ENCODE measurements around the gene ANP32B. TPM values are rescaled to one million over a fixed set of nuclear protein-coding genes. Genes with fewer than 3 reads are reported as not detected.

Gene ANP32B
- total RNA-seq, 2 experiments from 2014 or later: 295 to 296 TPM

DNA sequence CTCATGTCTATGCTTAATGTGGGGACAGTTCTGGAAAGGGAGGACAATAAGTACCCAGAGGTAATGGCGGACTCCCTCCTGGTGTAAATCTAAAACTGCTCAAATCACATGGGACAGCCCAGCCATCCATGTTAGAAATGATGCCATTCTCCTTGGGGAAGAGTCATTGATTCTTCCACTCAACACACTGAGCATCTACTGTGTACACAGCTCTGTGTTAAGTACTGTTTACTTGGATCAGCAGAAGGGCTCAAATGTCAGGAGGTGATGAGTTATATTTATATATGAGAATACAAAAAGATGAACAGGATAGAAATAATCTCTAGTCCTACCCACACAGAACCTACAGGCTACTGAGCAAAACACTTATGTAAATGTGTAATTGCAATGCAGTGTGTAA lies 41.6 kb downstream of the ANP32B start:
- peak overlapping the region; percentile 31 for H3K27ac Mint-ChIP-seq

DNA sequence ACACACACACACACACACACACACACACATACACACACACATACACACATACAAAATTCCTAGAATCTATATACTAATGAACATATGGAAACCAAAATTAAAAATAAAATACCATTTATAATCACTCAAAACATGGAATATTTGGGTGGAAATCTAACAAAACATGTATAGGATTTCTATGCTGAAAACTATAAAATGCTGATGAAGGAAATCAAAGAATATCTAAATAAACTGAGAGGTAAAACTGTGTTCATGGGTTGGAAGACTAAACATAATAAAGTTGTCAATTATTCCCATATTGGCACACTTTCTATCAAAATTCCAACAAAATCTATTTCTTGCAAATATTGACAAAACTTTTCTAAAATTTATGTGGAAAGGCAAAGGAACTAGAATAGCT lies 48.0 kb downstream of the ANP32B start:
- ATAC-seq (ENCODE audit: low read depth): no peak
- Mint-ChIP-seq H3K4me3 (no peak overlapping the region), H3K27ac (no peak overlapping the region), H3K36me3 (peaks cover 4% of the 10 kb centered on the region), H3K4me1 (peaks cover 8% of the 10 kb centered on the region), H3K27me3 (peaks cover 1% of the 10 kb centered on the region), H3K9me3 (no peaks in the 10 kb centered on the region)
- DNase-seq: no peak
- POLR2A ChIA-PET: no interaction called here

More for the DNA sequence above, 41.6 kb downstream of the ANP32B start:
- Mint-ChIP-seq H3K4me1 (peaks cover 2% of the 10 kb centered on the region), H3K9me3 (no peaks in the 10 kb centered on the region), H3K27me3 (no peaks in the 10 kb centered on the region), H3K36me3 (peaks cover 6% of the 10 kb centered on the region), H3K4me3 (no peak overlapping the region)
- ATAC-seq (ENCODE audit: low read depth): no peak
- POLR2A ChIA-PET: no interaction called here
- DNase-seq: no peak

DNA sequence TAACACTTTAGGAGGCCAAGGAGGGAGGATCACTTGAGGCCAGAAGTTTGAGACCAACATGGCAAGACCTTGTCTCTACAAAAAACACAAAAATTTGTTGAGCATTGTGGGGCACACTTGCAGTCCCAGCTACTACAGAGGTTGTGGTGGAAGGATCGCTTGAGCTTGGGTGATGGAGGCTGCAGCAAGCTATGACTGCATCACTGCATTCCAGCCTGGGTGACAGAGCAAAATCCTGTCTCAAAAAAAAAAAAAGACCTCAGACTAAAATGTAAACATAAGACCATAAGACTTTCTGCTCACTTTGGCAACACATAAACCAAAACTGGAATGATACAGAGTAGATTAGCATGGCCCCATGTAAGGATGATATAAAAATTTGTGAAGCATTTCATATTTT lies 48.8 kb downstream of the ANP32B start:
- H3K27ac Mint-ChIP-seq: no peak overlapping the region
- POLR2A ChIA-PET: interaction anchor here (0.7 kb wide), 2 partner anchors 8 to 110 kb away, joined by 3 to 4 read pairs; partner anchors contain the start of gene TRMO
- peaks cover 1% of the 10 kb centered on the region for H3K27me3 Mint-ChIP-seq
- DNase-seq: no peak
- no peak overlapping the region for H3K4me3 Mint-ChIP-seq
- peaks cover 2% of the 10 kb centered on the region for H3K36me3 Mint-ChIP-seq
- ATAC-seq (ENCODE audit: low read depth): no peak
- no peaks in the 10 kb centered on the region for H3K9me3 Mint-ChIP-seq
- peaks cover 8% of the 10 kb centered on the region for H3K4me1 Mint-ChIP-seq

DNA sequence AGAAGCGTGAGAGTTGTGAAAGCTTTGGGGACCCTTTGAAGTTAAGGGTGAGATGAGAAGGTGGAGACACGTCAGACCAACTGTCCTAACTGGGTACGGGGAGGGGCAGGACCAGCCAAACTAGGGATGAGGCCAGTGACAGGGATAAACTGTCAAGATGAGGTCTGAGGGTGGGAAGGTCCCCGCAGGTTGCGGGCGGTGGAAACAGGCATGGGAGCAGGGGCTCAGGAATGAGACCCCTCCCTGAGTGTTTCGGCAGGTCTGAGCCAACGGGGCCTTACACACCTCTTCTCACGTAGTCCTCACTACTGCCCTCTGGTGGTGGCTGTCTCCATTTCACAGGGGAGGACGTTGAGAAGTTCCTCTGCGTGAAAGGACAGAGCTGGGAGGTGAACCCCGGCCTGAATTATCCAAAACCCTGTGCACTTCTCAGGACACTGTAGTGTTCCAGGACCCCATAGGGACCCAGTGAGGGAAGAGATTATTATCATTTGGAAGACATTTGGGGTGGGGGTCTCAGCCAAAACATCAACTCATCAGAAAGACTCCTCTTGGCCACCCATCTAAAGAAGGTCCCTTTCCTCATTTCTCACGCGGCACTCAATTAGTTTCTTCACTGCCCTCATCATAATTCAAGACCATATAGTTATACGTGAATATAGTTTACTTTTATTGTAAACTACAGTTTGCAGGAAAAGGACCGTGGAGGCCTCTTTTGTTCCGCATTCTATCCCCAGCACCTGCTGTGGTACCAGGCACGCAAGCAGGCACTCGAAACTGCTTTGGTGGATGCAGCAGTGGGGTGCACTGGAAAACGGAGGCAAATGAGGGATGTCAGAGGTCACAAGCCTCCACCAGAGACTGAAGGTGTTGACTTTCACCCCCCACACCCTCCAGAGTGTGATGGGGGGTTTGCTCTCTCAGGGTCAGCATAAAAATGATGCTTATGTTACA lies 51.7 kb downstream of the ANP32B start:
- H3K9me3 Mint-ChIP-seq: no peaks in the 10 kb centered on the region
- peak overlapping the region; percentile 87 for H3K27ac Mint-ChIP-seq
- H3K27me3 Mint-ChIP-seq: peaks cover 8% of the 10 kb centered on the region
- DNase-seq (peak; percentile 83), ATAC-seq (ENCODE audit: low read depth) (peak; percentile 98)
- peak overlapping the region; percentile 50 for H3K4me3 Mint-ChIP-seq
- H3K36me3 Mint-ChIP-seq: no peaks in the 10 kb centered on the region
- POLR2A ChIA-PET: interaction anchor here (1.4 to 1.8 kb wide), 2 partner anchors 52 to 113 kb away, joined by 4 to 14 read pairs; partner anchors contain the start of genes ANP32B and TRMO
- peaks cover 10% of the 10 kb centered on the region for H3K4me1 Mint-ChIP-seq

DNA sequence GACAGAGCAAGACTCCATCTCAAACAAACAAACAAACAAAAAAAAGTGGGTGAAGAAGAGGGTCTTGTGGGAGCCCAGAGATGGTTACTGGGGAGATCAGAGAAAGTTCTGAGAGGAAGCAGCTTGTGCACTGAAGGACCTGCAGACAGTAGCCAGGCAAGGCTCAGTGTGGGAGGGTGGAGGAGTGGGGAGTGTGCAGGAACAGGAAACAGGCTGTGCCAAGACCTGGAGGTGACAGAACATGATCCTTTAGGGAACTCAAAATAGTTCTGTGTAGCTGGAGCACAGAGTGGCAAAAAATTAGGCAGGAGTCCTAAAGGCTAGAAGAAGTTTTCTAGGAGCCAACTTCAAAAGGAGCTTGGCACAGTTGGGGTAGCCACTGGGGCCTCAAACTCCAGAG lies 54.2 kb downstream of the ANP32B start:
- ATAC-seq (ENCODE audit: low read depth): no peak
- no peaks in the 10 kb centered on the region for H3K36me3 Mint-ChIP-seq
- POLR2A ChIA-PET: interaction anchor here (0.6 kb wide), 1 partner anchor 13 kb away, joined by 5 read pairs; no protein-coding TSS in a partner anchor
- no peak overlapping the region for H3K4me3 Mint-ChIP-seq
- no peaks in the 10 kb centered on the region for H3K9me3 Mint-ChIP-seq
- H3K27ac Mint-ChIP-seq: no peak overlapping the region
- peaks cover 10% of the 10 kb centered on the region for H3K4me1 Mint-ChIP-seq
- peaks cover 11% of the 10 kb centered on the region for H3K27me3 Mint-ChIP-seq
- no peak for DNase-seq

DNA sequence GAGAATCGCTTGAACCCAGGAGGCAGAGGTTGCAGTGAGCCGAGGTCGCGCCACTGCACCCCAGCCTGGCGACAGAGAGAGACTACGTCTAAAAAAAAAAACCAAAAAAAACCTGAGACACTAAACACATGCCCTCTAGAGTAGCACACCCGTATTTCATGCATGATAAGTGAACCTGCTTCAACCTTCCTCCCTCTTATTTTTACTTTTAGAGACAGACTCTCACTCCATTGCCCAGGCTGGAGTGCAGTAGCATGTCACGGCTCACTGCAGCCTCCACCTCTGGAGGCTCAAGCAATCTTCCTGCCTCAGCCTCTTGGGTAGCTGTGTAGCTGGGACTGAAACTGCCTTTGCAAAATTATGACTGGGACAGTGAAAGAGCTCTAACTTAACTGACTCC lies 55.8 kb downstream of the ANP32B start:
- H3K4me1 Mint-ChIP-seq: peaks cover 10% of the 10 kb centered on the region
- DNase-seq (no peak), ATAC-seq (ENCODE audit: low read depth) (no peak)
- H3K27me3 Mint-ChIP-seq: peaks cover 18% of the 10 kb centered on the region
- no peak overlapping the region for H3K4me3 Mint-ChIP-seq
- H3K9me3 Mint-ChIP-seq: no peaks in the 10 kb centered on the region
- H3K36me3 Mint-ChIP-seq: no peaks in the 10 kb centered on the region
- POLR2A ChIA-PET: no interaction called here
- peak overlapping the region; percentile 59 for H3K27ac Mint-ChIP-seq

DNA sequence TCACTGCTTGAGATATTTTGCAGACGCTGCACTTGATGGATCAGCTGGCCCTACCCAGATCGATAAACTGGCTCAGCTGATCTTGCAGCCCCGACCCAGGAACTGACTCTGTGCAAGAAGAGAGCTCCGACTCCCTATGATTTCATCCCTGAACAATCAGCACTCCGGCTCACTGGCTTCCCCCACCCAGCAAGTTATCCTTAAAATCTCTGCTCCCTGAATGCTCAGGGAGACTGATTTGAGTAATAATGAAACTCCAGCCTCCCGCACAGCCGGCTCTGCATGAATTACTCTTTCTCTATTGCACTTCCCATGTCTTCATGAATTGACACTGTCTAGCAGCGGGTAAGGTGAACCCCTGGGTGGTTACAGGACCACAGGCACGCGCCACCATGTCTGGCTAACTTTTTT lies 56.5 kb downstream of the ANP32B start:
- Mint-ChIP-seq H3K4me1 (peaks cover 7% of the 10 kb centered on the region), H3K36me3 (no peaks in the 10 kb centered on the region), H3K9me3 (no peaks in the 10 kb centered on the region), H3K27me3 (peaks cover 18% of the 10 kb centered on the region), H3K4me3 (no peak overlapping the region), H3K27ac (no peak overlapping the region)
- POLR2A ChIA-PET: interaction anchor here (1.4 kb wide), 1 partner anchor 56 kb away, joined by 4 read pairs; the partner anchor contains the start of gene ANP32B
- no peak for DNase-seq
- no peak for ATAC-seq (ENCODE audit: low read depth)

DNA sequence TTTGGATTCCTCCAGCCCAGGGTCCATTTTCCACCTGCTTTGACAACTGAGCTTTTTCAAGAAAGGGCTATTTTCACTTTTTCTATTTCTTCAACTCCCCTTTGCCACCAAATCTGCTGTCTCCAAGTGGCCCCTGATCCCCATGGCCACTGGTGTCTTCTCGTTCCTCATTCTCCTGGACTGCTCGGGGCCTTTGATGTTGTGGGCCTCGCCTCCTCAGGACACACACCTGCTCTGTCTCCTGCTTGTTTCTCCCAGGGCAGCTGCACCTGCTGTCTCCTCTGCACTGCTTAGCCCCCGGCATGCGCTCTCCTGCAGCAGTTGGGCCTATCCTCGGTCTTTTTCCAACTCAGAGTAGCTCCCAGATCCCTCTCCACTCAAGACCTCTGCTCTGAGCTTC lies 57.1 kb downstream of the ANP32B start:
- POLR2A ChIA-PET: interaction anchor here (0.6 to 1.5 kb wide), 3 partner anchors 8 to 118 kb away, joined by 3 to 4 read pairs (median 4); partner anchors contain the start of genes ANP32B and TRMO
- H3K4me1 Mint-ChIP-seq: peaks cover 7% of the 10 kb centered on the region
- DNase-seq (no peak), ATAC-seq (ENCODE audit: low read depth) (no peak)
- peaks cover 3% of the 10 kb centered on the region for H3K36me3 Mint-ChIP-seq
- peaks cover 18% of the 10 kb centered on the region for H3K27me3 Mint-ChIP-seq
- peaks cover 3% of the 10 kb centered on the region for H3K9me3 Mint-ChIP-seq
- no peak overlapping the region for H3K27ac Mint-ChIP-seq
- H3K4me3 Mint-ChIP-seq: no peak overlapping the region

DNA sequence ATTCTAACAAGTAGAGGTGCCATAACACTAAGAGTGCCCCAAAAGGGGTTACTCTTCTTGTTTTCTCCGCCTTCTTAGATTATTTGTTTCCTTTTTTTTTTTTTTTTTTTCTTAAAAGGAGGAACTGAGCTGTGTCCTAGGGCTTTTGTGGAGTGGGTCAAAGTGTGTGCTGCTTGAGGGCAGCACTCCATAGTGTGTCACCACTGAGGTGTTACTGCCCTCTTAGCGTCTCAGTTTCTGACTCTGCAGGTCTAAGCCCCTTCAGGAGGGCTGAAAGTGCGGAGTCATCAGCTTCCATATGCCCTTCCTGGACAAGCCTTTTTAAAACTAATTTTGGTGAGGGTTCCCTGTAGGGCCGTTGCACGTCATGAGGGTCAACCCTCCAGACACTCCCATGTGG lies 60.8 kb downstream of the ANP32B start:
- Mint-ChIP-seq H3K27ac (no peak overlapping the region), H3K9me3 (peaks cover 3% of the 10 kb centered on the region), H3K27me3 (peaks cover 16% of the 10 kb centered on the region), H3K4me3 (no peak overlapping the region), H3K4me1 (peaks cover 20% of the 10 kb centered on the region), H3K36me3 (peaks cover 14% of the 10 kb centered on the region)
- POLR2A ChIA-PET: interaction anchor here (2.9 to 4.2 kb wide), 2 partner anchors 12 to 122 kb away, joined by 19 to 42 read pairs; partner anchors contain the start of genes NANS and TRMO
- DNase-seq: no peak
- ATAC-seq (ENCODE audit: low read depth): no peak

DNA sequence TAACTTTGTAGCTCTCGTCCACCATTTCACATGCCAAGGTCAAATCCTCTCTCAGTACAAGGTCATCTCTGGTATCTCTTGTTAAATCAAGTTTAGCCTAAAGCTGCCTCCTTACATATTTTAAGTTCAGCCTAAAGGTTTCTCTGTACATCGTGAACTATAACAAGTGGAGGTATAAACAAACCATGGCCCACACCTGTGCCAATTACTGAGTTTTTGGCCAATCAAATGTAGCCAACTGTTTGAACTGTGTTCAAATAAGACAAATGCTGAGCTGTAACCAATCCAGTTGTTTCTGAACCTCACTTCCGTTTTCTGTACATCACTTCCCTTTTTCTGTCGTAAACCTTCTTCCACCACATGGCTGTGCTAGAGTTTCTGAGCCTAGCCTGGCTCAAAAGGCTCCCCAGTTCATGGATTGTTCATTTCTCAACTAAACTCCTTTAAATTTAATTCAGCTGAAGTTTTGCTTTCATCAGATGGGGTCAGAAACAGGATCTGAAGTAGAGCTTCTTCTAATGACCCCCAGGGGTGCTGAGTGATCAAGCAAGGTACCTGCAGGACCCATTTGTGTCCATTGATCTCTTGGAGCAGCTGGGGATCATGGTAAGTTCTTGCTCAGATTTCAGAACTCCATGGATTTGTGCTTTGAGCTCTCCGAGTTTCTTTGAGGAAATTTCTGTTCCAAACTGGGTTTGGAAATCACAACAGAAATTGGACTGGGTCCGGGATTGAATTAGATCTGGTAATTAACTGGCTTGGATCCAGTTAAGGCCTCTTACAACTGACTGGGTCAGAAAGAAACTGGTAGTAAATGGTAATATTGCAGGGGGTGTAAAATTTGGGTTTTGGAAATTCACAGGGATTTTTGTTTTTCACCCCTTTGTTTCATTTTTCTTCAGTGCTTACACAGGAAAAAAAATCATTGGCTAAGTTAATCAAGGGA lies 62.4 kb downstream of the ANP32B start:
- Mint-ChIP-seq H3K4me3 (peak overlapping the region; percentile 88), H3K36me3 (peaks cover 19% of the 10 kb centered on the region), H3K9me3 (peaks cover 3% of the 10 kb centered on the region), H3K4me1 (peaks cover 27% of the 10 kb centered on the region), H3K27me3 (peaks cover 7% of the 10 kb centered on the region), H3K27ac (peak overlapping the region; percentile 98)
- ATAC-seq (ENCODE audit: low read depth) (peak; percentile 94), DNase-seq (no peak)
- POLR2A ChIA-PET: interaction anchor here (0.5 to 4.2 kb wide), 11 partner anchors 10 to 210 kb away, joined by 3 to 42 read pairs (median 3); partner anchors contain the start of genes ANP32B, NANS, TBC1D2 and TRIM14

DNA sequence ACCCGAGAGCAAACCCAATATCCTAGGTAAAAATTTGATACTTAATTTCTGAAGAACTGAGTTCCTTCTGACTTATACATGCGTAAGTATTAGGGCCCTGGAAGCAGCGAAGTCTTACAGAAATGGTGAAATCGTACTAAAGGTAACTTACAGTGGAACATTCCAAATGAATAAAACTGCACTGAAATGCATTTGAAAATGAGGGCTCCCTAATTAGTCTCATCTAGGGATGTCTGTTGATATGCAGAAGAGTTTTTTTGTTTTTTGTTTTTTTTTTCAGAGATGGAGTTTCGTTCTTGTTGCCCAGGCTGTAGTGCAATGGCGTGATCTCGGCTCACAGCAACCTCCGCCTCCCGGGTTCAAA lies 63.0 kb downstream of the ANP32B start:
- Mint-ChIP-seq H3K9me3 (peaks cover 3% of the 10 kb centered on the region), H3K4me1 (peaks cover 27% of the 10 kb centered on the region), H3K4me3 (peak overlapping the region; percentile 88), H3K27me3 (peaks cover 6% of the 10 kb centered on the region), H3K27ac (peak overlapping the region; percentile 98), H3K36me3 (peaks cover 19% of the 10 kb centered on the region)
- DNase-seq: no peak
- ATAC-seq (ENCODE audit: low read depth): no peak
- POLR2A ChIA-PET: interaction anchor here (1.0 to 4.2 kb wide), 4 partner anchors 9 to 120 kb away, joined by 3 to 42 read pairs (median 6); partner anchors contain the start of genes ANP32B and NANS

DNA sequence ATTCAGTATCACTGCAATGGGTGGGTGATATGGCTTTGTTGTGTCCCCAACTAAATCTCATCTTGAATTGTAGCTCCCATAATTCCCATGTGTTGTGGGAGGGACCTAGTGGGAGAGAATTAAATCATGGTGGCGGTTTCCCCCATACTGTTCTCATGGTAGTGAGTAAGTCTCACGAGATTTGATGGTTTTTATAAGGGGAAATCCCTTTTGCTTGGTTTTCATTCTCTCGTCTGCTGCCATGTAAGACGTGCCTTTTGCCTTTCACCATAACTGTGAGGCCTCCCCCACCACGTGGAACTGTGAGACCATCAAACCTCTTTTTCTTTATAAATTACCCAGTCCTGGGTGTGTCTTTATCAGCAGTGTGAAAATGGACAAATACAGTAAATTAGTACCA lies 63.9 kb downstream of the ANP32B start:
- POLR2A ChIA-PET: interaction anchor here (1.2 to 4.2 kb wide), 2 partner anchors 9 to 209 kb away, joined by 6 to 42 read pairs; partner anchors contain the start of genes NANS and TBC1D2
- DNase-seq (no peak), ATAC-seq (ENCODE audit: low read depth) (no peak)
- Mint-ChIP-seq H3K4me1 (peaks cover 30% of the 10 kb centered on the region), H3K9me3 (peaks cover 3% of the 10 kb centered on the region), H3K27ac (no peak overlapping the region), H3K4me3 (peak overlapping the region; percentile 58), H3K36me3 (peaks cover 21% of the 10 kb centered on the region), H3K27me3 (peaks cover 6% of the 10 kb centered on the region)
